ENCODE data around the gene CALCR. TPM values are rescaled to one million over a fixed set of nuclear protein-coding genes. Genes with fewer than 3 reads are reported as not detected.

CALCR gene
- total RNA-seq, 1 experiment from 2014 or later = not detected

DNA sequence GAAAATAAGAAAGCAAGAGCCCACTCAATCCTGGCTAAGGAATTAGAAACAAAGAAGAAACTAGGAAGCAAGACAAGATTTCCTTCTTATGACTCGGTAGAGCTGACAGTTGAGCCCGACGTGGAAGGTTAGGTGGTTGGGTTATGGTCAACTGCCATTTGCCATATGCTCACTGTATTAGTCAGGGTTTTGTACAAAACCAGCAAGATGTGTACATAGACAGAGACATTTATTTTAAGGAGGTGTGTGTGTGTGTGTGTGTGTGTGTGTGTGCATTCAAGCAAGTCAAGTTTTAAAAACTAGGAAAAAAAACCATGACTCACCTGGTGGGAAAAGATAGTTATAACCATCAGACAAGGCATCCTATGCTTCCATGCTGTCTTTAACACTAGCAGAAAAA is 183.9 kb downstream of the CALCR start:
- Histone ChIP-seq H3F3A (ENCODE audit: low read length, unreplicated experiment) (no peaks in the 10 kb centered on the region), H3K27me3 (ENCODE audit: low read length) (peaks cover 50% of the 10 kb centered on the region), H3K9ac (ENCODE audit: low read length) (no peak overlapping the region), H3K4me1 (ENCODE audit: insufficient read depth, low read length) (no peaks in the 10 kb centered on the region), H3K9me3 (ENCODE audit: low read length) (no peaks in the 10 kb centered on the region), H3K4me2 (ENCODE audit: low read length) (no peak overlapping the region), H3K27ac (ENCODE audit: low read length) (no peak overlapping the region), H3K36me3 (ENCODE audit: low read depth, low read length) (no peaks in the 10 kb centered on the region), H3K79me2 (ENCODE audit: low read length) (no peaks in the 10 kb centered on the region), H4K20me1 (ENCODE audit: low read length) (no peaks in the 10 kb centered on the region), H2AFZ (ENCODE audit: low read length) (no peak overlapping the region), H3K9me2 (replicated peaks; ENCODE audit: low read length) (no peaks in the 10 kb centered on the region), H3K4me3 (ENCODE audit: low read length) (no peak overlapping the region)
- BruUV-seq (replicated peaks) = no TSS peak
- ATAC-seq (no peak), DNase-seq (no peak)
- TF ChIP-seq, protein P1, sequence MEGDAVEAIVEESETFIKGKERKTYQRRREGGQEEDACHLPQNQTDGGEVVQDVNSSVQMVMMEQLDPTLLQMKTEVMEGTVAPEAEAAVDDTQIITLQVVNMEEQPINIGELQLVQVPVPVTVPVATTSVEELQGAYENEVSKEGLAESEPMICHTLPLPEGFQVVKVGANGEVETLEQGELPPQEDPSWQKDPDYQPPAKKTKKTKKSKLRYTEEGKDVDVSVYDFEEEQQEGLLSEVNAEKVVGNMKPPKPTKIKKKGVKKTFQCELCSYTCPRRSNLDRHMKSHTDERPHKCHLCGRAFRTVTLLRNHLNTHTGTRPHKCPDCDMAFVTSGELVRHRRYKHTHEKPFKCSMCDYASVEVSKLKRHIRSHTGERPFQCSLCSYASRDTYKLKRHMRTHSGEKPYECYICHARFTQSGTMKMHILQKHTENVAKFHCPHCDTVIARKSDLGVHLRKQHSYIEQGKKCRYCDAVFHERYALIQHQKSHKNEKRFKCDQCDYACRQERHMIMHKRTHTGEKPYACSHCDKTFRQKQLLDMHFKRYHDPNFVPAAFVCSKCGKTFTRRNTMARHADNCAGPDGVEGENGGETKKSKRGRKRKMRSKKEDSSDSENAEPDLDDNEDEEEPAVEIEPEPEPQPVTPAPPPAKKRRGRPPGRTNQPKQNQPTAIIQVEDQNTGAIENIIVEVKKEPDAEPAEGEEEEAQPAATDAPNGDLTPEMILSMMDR (conservative IDR thresholded peaks at IDR 0.05; ENCODE audit: low read depth, low read length) = no peak
- TF ChIP-seq EZH2phosphoT487 (IDR thresholded peaks at IDR 0.05; ENCODE audit: borderline replicate concordance, low read length) (no peak), EZH2 (IDR thresholded peaks at IDR 0.05; ENCODE audit: low read length, unreplicated experiment) (no peak)
- intact Hi-C loops (cut with micrococcal nuclease) = no loop called here
- CTCF ChIA-PET = no interaction called here
- POLR2A ChIA-PET (ENCODE audit: unreplicated experiment) = no interaction called here

DNA sequence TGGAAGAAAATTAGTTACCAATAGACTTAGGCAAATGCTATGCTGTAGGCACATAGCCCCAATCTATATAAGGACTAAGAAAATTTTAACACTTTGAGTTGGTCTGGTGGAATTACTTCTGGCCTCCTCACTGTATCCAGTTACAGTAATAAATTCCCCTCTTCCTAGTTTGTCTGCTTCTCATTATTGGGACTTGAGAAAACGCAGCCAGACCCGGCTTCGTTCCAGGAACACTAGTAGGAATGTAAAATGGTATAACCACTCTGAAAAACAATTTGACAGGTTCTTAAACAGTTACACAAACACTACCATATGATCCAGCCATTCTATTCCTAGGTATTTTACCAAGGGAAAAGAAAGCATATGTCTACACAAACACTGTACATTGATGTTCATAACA is 192.2 kb downstream of the CALCR start:
- H3K9me3 ChIP-seq (ENCODE audit: low read length) = no peaks in the 10 kb centered on the region
- H3F3A ChIP-seq (ENCODE audit: low read length, unreplicated experiment) = no peaks in the 10 kb centered on the region
- DNase-seq = no peak
- no peaks in the 10 kb centered on the region for H3K36me3 ChIP-seq (ENCODE audit: low read depth, low read length)
- no peaks in the 10 kb centered on the region for H4K20me1 ChIP-seq (ENCODE audit: low read length)
- ChIA-PET CTCF (no interaction called here), POLR2A (ENCODE audit: unreplicated experiment) (interaction anchor here (0.6 kb wide), 1 partner anchor 854 kb away, joined by 3 read pairs; the partner anchor contains the start of gene RBM48)
- TF ChIP-seq EZH2 (IDR thresholded peaks at IDR 0.05; ENCODE audit: low read length, unreplicated experiment) = no peak
- TF ChIP-seq EZH2phosphoT487 (IDR thresholded peaks at IDR 0.05; ENCODE audit: borderline replicate concordance, low read length) = no peak
- TF ChIP-seq, protein P1 (conservative IDR thresholded peaks at IDR 0.05; ENCODE audit: low read depth, low read length) = no peak
- no TSS peak for BruUV-seq (replicated peaks)
- H3K4me3 ChIP-seq (ENCODE audit: low read length) = no peak overlapping the region
- no peaks in the 10 kb centered on the region for H3K4me1 ChIP-seq (ENCODE audit: insufficient read depth, low read length)
- no peaks in the 10 kb centered on the region for H3K9me2 ChIP-seq (replicated peaks; ENCODE audit: low read length)
- peaks cover 33% of the 10 kb centered on the region for H3K27me3 ChIP-seq (ENCODE audit: low read length)
- intact Hi-C loops (cut with micrococcal nuclease) = no loop called here
- no peak overlapping the region for H3K4me2 ChIP-seq (ENCODE audit: low read length)
- H3K9ac ChIP-seq (ENCODE audit: low read length) = no peak overlapping the region
- no peaks in the 10 kb centered on the region for H3K79me2 ChIP-seq (ENCODE audit: low read length)
- no peak for ATAC-seq
- H2AFZ ChIP-seq (ENCODE audit: low read length) = no peak overlapping the region
- H3K27ac ChIP-seq (ENCODE audit: low read length) = no peak overlapping the region

DNA sequence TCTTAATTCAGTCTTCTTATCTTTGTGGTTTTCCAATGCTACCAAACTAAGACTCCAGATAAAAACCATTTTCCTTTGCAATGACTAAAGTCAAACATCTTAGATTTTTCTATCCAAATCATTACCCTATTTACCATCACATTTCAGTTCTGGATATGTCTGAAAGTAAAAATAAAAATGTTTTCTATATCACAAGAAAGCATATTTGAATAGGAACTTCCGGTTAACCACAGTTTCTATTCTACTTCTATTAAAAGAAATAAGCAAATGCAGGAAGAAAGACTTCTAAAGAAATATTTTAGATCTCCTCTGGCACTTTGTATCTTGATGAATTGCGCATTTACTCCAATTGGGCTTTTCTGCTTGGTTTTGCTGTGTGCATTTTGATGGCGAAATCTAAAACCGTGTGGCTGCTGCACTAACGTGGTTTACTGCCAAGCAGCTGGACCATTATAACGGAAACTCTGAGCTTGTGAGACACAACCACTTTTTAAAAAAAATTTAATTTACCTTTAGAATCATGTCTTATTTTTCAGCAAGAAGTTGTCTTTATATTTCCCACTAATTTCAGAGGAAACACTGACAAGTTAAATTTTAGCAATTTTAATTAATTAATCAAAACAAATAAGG is 196.3 kb downstream of the CALCR start:
- Histone ChIP-seq H3K4me3 (ENCODE audit: low read length) (no peak overlapping the region), H3K27ac (ENCODE audit: low read length) (no peak overlapping the region), H3K36me3 (ENCODE audit: low read depth, low read length) (no peaks in the 10 kb centered on the region), H3K27me3 (ENCODE audit: low read length) (0 out of 2 replicates have a peak, but pooled peaks cover 7% of the 10 kb centered on the region), H4K20me1 (ENCODE audit: low read length) (no peaks in the 10 kb centered on the region), H3K79me2 (ENCODE audit: low read length) (no peaks in the 10 kb centered on the region), H3K4me1 (ENCODE audit: insufficient read depth, low read length) (no peaks in the 10 kb centered on the region), H3K9me2 (replicated peaks; ENCODE audit: low read length) (no peaks in the 10 kb centered on the region), H3K9ac (ENCODE audit: low read length) (no peak overlapping the region), H3K9me3 (ENCODE audit: low read length) (no peaks in the 10 kb centered on the region), H2AFZ (ENCODE audit: low read length) (no peak overlapping the region), H3K4me2 (ENCODE audit: low read length) (no peak overlapping the region), H3F3A (ENCODE audit: low read length, unreplicated experiment) (no peaks in the 10 kb centered on the region)
- intact Hi-C loops (cut with micrococcal nuclease) = no loop called here
- DNase-seq (no peak), ATAC-seq (no peak)
- POLR2A ChIA-PET (ENCODE audit: unreplicated experiment) = no interaction called here
- TF ChIP-seq, protein P1 (conservative IDR thresholded peaks at IDR 0.05; ENCODE audit: low read depth, low read length) = no peak
- TF ChIP-seq EZH2 (IDR thresholded peaks at IDR 0.05; ENCODE audit: low read length, unreplicated experiment) (no peak), EZH2phosphoT487 (IDR thresholded peaks at IDR 0.05; ENCODE audit: borderline replicate concordance, low read length) (no peak)
- CTCF ChIA-PET = no interaction called here
- no TSS peak for BruUV-seq (replicated peaks)
